Measurements from ENCODE around the gene ST3GAL5.
"Not testable (repeated sequence)": the region's sequence is repeated elsewhere in the genome, so short reads cannot be mapped to it uniquely, and the experiment has no call there.

Gene ST3GAL5

DNA sequence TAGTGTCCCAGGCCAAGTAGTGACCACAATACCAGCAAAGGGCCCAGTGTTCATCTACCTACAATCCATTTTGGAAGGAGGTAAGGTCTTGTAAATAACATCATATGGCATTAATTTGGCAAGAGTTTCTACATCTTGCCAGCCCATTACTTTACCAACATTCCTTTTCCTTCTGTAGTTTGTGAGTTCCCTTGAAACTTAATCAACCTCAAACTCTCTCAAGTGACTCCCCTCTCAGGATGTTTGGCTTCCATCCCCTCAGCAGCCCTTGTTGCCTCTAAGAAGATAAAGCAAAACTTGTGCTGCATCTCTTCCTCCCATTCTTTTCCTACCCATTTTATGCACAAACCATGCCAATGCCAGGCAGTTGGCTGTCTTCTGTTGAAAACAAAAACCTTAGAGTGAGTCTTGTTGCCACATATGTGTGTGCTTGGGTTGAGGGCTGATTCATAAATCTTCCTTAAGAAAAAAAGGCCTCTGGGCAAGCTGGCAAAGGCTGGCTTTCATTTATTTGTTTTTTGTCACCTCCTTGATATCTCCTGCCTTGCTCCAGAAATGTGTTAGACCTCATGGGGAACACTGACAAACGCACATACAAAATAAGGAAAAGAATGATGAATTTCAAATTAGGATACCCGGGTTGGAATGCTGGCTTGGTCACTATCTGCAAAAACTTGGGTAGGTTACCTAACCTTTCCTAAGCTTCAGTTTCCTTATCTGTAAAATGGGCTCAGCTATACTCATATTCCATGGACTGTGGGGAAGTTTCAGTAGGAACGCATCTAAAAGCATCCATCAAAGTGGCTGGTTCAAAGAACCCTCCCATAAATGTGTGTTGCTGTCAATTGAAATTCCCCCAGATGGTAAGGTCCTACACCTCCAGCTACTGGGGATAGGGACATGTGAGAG, 29.4 kb upstream of the ST3GAL5 start:
- DNase-seq = no peak

DNA sequence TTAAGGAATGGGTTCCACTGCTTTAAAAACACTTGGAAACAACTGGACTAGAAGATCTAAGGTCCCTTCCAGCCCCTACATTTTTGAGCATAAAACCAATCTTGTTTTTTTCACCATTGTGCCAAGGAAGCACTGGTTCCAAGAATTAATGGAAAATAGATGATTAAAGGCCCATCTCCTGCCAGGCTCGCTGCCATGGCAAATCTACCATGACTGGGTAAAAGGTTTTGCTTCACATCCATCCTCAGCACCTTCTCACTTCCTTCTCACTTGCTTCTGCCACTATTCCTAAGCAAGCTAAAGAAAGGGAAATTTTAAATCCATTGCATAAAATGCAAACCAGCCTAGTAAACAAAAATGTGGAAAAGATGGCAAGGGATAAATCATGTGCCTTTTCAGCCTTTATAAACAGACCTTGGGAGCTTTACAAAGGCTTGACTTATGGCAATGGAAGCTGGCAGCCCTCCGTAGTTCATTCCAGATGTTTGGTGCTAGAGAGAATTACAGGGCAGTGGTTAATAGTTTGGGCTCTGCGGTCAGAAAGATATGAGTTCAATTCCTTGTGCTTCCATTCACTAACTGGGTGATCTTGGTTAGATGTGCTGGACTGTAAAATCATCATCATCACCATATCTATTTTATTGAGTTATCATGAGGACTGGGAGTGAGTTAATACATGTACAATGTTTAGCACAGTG, 27.0 kb upstream of the ST3GAL5 start:
- no peak for DNase-seq

DNA sequence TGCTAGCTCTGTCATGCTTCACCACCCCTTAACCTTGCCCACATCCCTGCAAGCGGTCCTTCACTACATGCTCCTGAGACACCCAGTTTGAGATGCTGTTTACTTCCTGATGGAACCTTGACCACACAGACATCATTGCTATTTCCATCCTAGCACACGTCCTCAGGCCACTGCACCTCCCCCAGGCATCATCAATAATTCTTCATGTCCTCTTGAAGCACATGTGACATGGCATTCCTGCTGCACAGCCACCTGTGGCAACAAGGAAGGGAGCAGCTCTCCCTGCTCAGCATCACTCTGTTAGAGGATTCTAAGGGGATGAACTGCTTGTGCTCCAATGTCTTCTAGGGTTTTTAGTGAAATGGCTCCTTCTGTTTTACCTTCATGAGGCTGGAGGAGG, 26.1 kb upstream of the ST3GAL5 start:
- no peak for DNase-seq

- DNase-seq = no peak
Measured at GRCh38 chr2:85913884-85914881, 25.4 kb upstream of the ST3GAL5 start.

DNA sequence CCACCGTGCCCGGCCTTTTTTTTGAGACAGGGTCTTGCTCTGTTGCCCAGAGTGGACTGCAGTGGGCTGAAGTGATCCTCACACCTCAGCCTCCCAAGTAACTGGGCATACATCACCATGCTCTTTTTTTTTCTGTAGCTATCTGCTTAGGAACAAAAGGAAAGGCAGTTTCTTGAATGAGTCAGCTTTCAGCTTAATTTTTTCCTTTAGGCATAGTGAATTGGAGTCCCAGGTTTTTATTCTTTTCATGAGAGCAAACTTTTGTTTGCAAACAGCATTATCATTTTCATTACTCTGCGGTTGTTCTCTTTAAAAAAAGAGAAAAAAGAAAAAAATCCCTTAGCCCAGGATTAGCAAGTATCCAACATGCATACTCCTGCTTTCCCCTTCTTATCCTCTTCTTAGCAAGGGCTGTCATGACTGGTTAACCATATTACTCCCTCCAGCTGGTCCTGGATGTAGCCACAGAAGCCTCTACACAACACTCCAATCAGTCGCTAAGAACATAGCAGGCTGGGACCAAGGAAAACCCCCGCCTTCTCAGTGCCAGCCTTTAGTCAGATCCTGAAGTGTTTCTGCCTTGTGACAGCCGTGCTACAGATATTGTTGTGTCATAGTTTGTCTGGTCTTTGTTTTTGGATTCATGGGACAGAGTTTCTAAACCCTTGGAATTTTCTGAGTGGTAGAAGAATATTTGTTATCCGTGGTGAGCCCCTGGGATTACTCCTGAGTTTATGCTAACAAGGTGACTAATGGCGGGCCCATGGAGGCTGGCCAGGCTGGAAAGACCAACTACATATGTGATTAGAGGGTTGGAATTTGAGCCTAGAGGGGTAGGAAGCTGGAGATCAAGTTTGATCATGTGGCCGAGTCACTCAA, 23.3 kb upstream of the ST3GAL5 start:
- DNase-seq = no peak

DNA sequence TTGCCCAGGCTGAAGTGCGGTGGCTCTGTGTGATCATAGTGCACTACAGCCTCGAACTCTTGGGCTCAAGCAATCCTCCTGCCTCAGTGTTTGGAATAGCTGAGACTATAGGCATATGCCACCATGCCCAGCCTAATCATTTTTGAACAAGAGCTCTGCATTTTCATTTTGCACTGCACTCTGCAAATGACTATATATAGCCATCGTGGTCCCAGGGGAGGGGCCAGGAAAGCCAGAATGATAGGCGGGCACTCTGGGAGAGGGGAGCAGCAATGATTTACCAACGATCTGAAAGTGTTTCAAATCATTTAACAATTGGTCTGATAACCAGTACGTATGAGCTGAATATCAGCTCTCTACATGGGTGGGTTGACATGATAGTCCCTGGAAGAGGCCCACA, 22.3 kb upstream of the ST3GAL5 start:
- no peak for DNase-seq

DNA sequence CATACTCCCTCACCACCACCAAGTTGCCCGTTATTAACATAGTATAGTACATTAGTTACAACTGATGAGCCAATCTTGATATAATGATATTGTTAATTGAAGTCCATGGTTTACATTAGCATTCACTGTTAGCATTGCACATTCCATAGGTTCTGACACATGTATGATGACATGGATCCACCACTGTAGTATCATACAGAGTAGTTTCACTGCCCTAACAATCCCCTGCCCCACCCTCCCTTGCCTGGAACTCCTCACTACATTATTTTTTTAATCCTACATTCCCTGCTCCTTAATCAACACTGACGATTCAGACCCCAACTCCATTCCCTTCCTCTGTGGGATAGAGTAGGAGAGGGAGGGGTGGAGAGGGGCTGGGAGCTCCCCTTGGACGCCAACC, 20.2 kb upstream of the ST3GAL5 start:
- DNase-seq = no peak

- DNase-seq = no peak
Measured at GRCh38 chr2:85908506-85908905, 19.7 kb upstream of the ST3GAL5 start.

GRCh38 chr2:85907671-85908157, 18.9 kb upstream of the ST3GAL5 start:
- no peak for DNase-seq

DNA sequence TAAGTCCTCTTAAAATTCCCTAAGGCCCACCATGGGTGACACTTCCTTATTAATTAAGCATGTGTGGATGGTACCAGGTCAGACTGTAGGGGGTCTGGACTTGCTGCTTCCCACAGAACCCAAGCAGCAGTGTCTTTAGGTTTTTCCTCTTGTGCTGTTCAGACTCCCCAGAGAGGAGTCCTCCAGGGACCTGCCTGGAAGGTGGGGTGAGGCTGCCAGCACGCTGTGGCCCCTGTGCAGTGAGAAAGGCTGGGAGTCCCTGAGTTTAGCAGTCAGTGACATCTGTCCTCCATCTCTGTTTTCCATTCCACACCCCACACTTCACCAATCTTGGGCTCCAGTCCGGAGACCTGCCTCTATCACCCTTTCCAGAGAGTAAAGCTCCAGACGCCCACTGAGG, 18.0 kb upstream of the ST3GAL5 start:
- no peak for DNase-seq

GRCh38 chr2:85905891-85906290, 17.1 kb upstream of the ST3GAL5 start:
- no peak for DNase-seq

DNA sequence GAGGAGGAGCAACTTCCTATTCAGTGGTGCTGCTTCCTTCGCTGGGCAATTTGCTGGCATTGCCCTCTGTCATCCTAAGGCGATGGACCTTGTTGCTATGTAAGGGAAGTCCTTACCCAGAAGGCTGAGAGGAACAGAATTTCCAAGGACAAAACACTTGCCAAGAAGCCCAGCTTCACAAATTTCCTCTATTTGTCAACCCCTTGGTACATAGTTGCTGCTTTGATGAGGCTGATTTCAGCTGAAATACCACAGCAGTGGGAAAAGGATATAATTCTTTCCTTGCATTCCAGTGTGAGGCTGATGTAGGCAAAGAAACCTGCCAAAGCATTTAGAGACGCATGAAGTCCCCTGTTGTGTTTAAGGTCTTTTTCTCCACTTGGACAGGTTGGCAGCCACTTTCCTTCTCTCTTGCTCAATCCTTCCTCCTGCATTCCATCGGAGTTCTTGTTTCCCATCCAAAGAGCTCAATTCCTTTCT, 16.4 kb upstream of the ST3GAL5 start:
- DNase-seq = peak; percentile 36 to 86

- no peak for DNase-seq
Measured at GRCh38 chr2:85903849-85904248, 15.1 kb upstream of the ST3GAL5 start.

DNA sequence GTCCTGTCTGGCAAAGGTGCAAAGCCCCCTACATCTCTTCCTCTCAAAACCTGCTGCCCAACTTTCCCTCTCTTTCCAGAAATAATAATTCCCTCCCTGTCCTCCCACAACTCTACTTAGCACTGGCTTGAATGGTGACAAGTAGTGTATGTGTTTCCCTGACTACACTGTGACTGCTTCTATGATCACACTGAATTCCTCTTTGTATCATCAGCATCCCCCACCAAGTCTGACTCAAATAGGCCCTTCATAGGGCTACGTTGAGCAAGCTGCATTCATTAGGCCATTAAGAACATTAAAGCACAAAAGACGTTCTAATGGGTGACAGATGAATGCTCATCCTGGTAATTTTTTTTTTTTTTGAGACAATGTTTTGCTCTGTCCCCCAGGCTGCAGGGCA, 13.7 kb upstream of the ST3GAL5 start:
- peak; percentile 64 to 93 for DNase-seq

- no peak for DNase-seq
Measured at GRCh38 chr2:85901155-85901554, 12.4 kb upstream of the ST3GAL5 start.

DNA sequence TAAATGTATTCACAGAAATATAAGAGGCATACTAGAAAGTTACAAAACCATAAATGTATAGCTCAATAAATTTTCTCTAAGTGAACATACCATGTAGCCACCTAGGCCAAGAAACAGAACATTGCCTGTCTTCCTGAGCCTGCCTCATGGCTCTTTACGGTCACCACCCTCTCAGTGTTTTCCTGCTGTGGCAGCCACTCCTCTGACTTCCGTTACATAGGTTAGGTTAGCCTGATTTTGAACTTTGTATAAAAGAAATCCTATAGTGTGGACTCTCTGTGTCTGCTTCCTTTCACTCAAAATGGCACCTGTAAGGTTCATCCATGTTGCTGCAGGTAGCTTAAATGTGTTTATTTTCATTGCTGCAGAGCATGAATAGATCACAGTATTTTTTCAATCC, 11.6 kb upstream of the ST3GAL5 start:
- no peak for DNase-seq

- DNase-seq = no peak
Measured at GRCh38 chr2:85899849-85900248, 11.1 kb upstream of the ST3GAL5 start.

DNA sequence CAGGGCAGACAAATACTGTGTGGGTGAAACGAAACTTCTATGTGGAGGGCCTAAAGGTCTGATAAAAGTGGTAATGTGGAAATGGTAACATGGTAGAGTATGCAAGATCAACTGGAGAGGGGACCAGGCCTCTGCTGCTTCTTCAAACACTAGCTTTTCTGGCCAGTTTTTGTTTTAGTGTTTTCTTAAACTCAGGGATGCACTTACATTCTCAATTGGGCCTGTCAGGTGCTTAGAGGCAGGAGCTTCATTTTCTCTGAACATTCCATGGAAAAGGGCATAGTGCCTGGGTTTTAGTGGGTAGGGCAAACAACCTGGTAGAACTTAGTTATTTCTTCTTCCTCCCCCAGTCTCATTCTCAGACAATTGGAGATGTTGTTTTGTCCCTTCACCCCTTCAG, 10.5 kb upstream of the ST3GAL5 start:
- no peak for DNase-seq

GRCh38 chr2:85898881-85899280, 10.1 kb upstream of the ST3GAL5 start:
- DNase-seq = no peak

GRCh38 chr2:85894554-85895278, 5.9 kb upstream of the ST3GAL5 start:
- DNase-seq = not testable (repeated sequence)
